Endothelial cell of umbilical vein (primary cell): ENCODE data around the gene TRAPPC6A.

Source experiments
- EZH2 ChIP-seq: IDR thresholded peaks from 2 replicates; pipeline ENCODE4 v1.6.1; 2012; ENCODE audit warnings: borderline replicate concordance, low read depth, mild to moderate bottlenecking, moderate library complexity, low read length, inconsistent platforms; ENCODE audit not compliant: severe bottlenecking
- FOS ChIP-seq: IDR thresholded peaks from 2 replicates; pipeline ENCODE4 v1.6.1; 2011; ENCODE audit warnings: mild to moderate bottlenecking, low read length, moderate library complexity, borderline replicate concordance; ENCODE audit not compliant: insufficient read depth
- JUN ChIP-seq: IDR thresholded peaks from 2 replicates; pipeline ENCODE4 v1.6.1; 2011; ENCODE audit warnings: borderline replicate concordance, low read depth; ENCODE audit not compliant: insufficient read length, insufficient read depth
- MYC ChIP-seq: IDR thresholded peaks from one replicate; pipeline ENCODE4 v1.6.1; 2011; ENCODE audit warnings: mild to moderate bottlenecking, low read depth, low read length
- POLR2A ChIP-seq: IDR thresholded peaks from 2 replicates; pipeline ENCODE4 v1.6.1; 2012; ENCODE audit warnings: low read depth, mild to moderate bottlenecking, control low read depth, low read length
- POLR2AphosphoS5 ChIP-seq: IDR thresholded peaks from 2 replicates; pipeline ENCODE4 v1.6.1; 2012; ENCODE audit warnings: low read depth, mild to moderate bottlenecking, control low read depth, low read length, moderate library complexity; ENCODE audit not compliant: insufficient read depth
- TF ChIP-seq, protein P1 (sequence below), 2 donors: IDR thresholded peaks; 1 replicate in 1 of 2; 2 replicates in 1 of 2; pipeline ENCODE4 v1.5.1; 2011; ENCODE audit warnings: low read length in 2 of 2, mild to moderate bottlenecking in 2 of 2, moderate library complexity in 2 of 2, control low read depth in 1 of 2, inconsistent platforms in 1 of 2, low read depth in 1 of 2; ENCODE audit not compliant: insufficient read depth in 1 of 2; ENCODE audit errors: extremely low read depth in 1 of 2
- TF ChIP-seq, protein P2 (sequence below): IDR thresholded peaks from 2 replicates; pipeline ENCODE4 v1.6.1; 2011; ENCODE audit not compliant: insufficient read depth, insufficient read length

DNA sequence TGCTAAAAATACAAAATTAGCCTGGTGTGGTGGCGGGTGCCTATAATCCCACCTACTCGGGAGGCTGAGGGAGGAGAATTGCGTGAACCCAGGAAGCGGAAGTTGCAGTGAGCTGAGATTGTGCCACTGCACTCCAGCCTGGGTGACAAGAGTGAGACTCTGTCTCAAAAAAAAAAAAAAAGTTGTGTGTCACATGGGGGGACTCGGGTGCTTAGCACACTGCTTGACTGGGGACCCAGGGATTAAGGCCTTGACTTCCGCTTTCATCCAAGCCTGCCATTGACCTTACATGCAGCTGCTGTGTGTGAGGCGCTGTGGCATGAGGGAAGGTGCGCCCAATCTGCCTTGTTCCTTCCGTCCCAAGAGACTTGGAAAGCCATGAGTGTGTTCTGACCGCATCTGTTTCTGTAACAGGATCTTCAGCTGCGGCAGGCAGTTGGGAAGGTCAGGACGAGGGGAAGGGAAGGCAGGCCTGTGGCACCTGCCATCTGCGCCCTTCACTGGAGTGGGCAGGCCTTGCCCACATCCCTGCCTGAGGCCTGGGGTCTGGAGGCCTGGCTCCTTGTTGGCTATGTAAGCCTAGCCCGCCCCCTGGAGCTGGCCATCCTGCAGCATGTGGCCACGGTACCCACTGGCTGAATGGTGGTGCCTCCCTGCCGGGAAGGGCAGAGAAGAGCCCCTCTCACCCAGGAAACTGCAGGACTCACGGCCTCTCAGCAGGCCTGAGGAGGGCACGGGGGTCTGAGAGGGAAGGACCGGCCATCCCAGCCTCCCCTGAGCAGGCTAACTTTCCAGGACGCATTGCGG lies 62.0 kb downstream of the TRAPPC6A start:
- TF ChIP-seq, protein P1, sequence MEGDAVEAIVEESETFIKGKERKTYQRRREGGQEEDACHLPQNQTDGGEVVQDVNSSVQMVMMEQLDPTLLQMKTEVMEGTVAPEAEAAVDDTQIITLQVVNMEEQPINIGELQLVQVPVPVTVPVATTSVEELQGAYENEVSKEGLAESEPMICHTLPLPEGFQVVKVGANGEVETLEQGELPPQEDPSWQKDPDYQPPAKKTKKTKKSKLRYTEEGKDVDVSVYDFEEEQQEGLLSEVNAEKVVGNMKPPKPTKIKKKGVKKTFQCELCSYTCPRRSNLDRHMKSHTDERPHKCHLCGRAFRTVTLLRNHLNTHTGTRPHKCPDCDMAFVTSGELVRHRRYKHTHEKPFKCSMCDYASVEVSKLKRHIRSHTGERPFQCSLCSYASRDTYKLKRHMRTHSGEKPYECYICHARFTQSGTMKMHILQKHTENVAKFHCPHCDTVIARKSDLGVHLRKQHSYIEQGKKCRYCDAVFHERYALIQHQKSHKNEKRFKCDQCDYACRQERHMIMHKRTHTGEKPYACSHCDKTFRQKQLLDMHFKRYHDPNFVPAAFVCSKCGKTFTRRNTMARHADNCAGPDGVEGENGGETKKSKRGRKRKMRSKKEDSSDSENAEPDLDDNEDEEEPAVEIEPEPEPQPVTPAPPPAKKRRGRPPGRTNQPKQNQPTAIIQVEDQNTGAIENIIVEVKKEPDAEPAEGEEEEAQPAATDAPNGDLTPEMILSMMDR (IDR thresholded peaks at IDR 0.05; ENCODE audit: extremely low read depth in 1 of 2, insufficient read depth in 1 of 2, low read depth in 1 of 2, low read length in 2 of 2), result no peak
- no peak for TF ChIP-seq POLR2AphosphoS5
- no peak for TF ChIP-seq FOS
- no peak for TF ChIP-seq EZH2
- no peak for TF ChIP-seq POLR2A
- TF ChIP-seq, protein P2, sequence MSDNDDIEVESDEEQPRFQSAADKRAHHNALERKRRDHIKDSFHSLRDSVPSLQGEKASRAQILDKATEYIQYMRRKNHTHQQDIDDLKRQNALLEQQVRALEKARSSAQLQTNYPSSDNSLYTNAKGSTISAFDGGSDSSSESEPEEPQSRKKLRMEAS, result no peak
- no peak for TF ChIP-seq MYC
- TF ChIP-seq JUN, result no peak
